ENCODE results near the gene SEZ6L.

The SEZ6L gene

DNA sequence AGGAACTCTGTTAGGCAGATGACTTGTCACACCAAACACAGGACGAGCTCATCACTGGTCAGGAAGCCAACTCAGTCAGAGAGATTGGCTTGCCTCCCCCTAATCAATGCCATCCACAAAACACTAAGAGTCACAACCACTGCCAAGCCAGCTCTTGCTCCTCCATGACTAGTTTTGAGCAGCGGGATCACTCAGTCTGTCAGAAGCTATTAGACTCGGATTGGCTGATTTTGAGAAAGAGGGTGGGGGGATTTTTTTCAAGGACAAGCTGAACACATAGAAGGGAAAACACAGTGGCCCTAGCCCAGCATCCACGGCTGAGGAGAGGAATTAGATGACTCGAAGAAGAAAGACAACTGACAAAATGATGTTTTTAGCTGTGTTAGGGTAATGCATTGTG is 55.9 kb downstream of the SEZ6L start:
- no peak for DNase-seq
- H3K4me1 ChIP-seq, result no peaks in the 10 kb centered on the region
- no peak overlapping the region for H3K4me3 ChIP-seq (ENCODE audit: low read depth, low read length)
- TF ChIP-seq, protein P1, sequence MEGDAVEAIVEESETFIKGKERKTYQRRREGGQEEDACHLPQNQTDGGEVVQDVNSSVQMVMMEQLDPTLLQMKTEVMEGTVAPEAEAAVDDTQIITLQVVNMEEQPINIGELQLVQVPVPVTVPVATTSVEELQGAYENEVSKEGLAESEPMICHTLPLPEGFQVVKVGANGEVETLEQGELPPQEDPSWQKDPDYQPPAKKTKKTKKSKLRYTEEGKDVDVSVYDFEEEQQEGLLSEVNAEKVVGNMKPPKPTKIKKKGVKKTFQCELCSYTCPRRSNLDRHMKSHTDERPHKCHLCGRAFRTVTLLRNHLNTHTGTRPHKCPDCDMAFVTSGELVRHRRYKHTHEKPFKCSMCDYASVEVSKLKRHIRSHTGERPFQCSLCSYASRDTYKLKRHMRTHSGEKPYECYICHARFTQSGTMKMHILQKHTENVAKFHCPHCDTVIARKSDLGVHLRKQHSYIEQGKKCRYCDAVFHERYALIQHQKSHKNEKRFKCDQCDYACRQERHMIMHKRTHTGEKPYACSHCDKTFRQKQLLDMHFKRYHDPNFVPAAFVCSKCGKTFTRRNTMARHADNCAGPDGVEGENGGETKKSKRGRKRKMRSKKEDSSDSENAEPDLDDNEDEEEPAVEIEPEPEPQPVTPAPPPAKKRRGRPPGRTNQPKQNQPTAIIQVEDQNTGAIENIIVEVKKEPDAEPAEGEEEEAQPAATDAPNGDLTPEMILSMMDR (IDR thresholded peaks at IDR 0.05; ENCODE audit: low read depth, low read length), result no peak
- H3K27me3 ChIP-seq, result no peaks in the 10 kb centered on the region
- H3K9me3 ChIP-seq, result no peaks in the 10 kb centered on the region
- no peaks in the 10 kb centered on the region for H3K36me3 ChIP-seq

DNA sequence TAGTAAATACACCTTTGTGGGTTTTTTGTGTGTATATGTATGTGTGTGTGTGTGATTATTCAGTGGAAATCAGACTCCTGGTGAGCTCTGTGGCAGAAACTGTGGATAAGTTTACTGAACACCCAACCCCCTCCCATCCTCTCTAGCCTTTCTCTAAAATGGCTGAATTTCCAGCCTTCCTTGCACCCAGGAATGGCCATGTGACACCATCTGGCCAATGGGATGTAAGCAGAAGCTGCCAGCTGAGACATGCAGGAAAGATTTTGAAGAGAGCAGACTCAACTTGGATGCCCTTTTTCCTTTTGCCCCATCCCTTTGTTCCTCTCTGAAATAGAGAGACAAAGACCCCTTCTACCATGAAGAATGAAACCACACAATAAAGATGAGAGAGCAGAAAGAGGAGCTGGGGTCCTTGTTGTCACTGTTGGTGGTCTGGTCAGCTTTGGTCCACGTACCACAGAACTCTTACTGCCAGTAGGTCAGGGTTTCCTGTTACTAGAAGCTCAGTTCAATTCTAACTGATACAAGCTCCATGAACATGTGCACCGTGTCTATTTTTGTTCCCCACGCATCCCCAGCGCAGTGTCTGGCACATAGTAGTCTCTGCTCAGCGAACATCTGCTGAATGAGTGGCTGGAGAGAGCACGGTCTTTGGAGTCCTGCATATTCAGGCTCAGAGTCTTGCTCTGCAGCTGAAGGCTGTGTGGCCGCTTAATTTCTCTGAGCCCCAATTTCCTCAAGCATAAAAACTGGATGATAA is 57.5 kb downstream of the SEZ6L start:
- no peak overlapping the region for H3K4me3 ChIP-seq (ENCODE audit: low read depth, low read length)
- no peaks in the 10 kb centered on the region for H3K4me1 ChIP-seq
- H3K9me3 ChIP-seq, result no peaks in the 10 kb centered on the region
- TF ChIP-seq, protein P1 (IDR thresholded peaks at IDR 0.05; ENCODE audit: low read depth, low read length), result no peak
- H3K27me3 ChIP-seq, result no peaks in the 10 kb centered on the region
- no peak for DNase-seq
- H3K36me3 ChIP-seq, result no peaks in the 10 kb centered on the region

DNA sequence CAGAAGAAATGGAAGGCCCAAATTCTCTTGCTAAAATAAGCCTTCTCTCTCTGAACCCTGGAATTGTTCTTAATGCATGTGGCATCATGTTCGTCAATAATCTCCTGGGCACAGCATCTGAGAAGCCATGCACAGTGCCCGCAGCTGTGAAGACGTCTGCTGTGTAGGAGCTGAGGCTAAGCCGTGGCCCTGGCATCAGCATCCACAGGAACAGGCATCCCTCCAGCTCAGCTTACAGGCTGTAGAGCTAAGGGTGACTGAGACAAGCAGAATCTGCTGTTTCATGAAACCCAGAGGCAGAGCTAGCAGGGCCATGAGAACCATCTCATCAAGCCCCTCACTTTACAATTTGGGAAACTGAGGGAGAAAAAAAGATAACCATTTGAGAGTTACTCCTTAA is 60.6 kb downstream of the SEZ6L start:
- no peaks in the 10 kb centered on the region for H3K36me3 ChIP-seq
- no peaks in the 10 kb centered on the region for H3K4me1 ChIP-seq
- no peak overlapping the region for H3K4me3 ChIP-seq (ENCODE audit: low read depth, low read length)
- no peaks in the 10 kb centered on the region for H3K9me3 ChIP-seq
- no peak for DNase-seq
- no peaks in the 10 kb centered on the region for H3K27me3 ChIP-seq
- TF ChIP-seq, protein P1 (IDR thresholded peaks at IDR 0.05; ENCODE audit: low read depth, low read length), result no peak

DNA sequence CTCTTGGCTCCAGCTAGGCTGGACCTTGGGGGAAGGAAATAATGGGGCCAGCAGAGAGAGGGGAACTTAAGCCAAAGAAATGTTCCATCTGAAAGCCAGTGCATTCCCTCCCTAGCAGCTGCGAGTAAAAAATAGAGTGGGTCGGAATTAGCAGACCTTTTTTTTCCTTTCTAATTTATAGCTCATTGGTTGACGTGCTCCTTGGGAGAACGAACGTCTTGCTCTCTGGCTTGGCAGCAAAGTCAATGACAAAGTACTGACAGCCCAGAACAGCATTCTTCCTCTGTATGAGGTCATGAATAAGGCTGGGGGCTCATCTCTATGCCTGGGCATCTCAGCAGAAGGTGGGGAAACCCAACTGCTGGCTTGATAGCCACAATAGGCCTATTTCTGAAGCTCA is 65.0 kb downstream of the SEZ6L start:
- no peak for DNase-seq
- Histone ChIP-seq H3K9me3 (no peaks in the 10 kb centered on the region), H3K27me3 (no peaks in the 10 kb centered on the region), H3K4me1 (no peaks in the 10 kb centered on the region), H3K4me3 (ENCODE audit: low read depth, low read length) (no peak overlapping the region), H3K36me3 (no peaks in the 10 kb centered on the region)
- TF ChIP-seq, protein P1 (IDR thresholded peaks at IDR 0.05; ENCODE audit: low read depth, low read length), result no peak

DNA sequence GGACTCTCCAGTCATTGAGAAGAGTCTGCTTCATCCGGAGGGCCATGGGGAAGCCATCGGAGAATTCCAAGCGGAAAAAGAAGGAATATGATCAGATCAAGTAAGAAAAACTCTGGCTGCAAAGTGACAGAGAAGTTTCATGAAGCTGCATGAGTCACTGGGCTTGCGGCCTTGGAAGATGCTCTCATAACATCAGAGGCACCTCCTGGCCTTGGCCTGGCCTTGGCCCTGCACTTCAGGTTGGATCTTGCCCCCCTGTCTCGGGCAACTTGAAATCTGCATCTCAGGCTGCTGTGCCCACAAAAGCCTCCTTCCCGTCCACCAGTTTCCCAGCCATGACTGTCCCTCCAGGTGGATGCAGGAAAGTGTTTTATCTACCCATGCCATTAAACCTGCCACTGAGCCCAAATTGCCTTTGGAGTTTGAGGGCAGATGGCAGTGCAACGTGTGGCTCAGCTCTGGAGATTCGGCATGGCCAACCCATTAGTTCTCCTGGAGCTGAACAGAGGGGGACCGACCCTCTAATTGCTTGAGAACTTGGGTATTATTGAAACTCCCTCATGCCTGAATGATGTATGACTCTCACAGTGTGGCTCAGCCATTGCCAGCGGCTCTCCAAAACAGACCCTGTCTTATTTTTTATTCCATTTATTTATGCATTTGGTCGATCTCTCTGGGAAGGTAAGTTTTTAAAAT is 66.7 kb downstream of the SEZ6L start:
- H3K27me3 ChIP-seq, result no peaks in the 10 kb centered on the region
- H3K36me3 ChIP-seq, result no peaks in the 10 kb centered on the region
- no peaks in the 10 kb centered on the region for H3K9me3 ChIP-seq
- H3K4me1 ChIP-seq, result no peaks in the 10 kb centered on the region
- H3K4me3 ChIP-seq (ENCODE audit: low read depth, low read length), result no peak overlapping the region
- TF ChIP-seq, protein P1 (IDR thresholded peaks at IDR 0.05; ENCODE audit: low read depth, low read length), result no peak
- DNase-seq, result no peak

DNA sequence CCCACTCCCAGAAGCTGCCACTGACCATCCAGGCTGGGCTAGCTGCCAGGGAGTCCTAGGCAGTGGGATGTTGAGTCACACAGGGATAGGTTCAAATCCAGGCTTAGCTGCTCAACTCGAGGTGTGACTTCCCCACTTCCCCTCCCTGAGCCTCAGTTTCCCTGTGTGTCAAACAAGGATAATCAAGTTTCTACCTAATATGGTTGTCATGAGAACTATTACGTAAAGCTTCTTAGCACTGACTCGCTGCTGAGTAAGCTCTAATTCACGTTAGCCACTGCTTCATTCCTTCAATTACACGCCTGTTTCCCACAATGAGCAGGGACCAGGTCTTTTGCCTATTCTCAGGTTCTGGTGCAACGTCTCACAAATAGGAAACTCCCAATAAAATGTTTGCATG is 67.7 kb downstream of the SEZ6L start:
- Histone ChIP-seq H3K4me3 (ENCODE audit: low read depth, low read length) (no peak overlapping the region), H3K36me3 (no peaks in the 10 kb centered on the region), H3K9me3 (no peaks in the 10 kb centered on the region), H3K27me3 (no peaks in the 10 kb centered on the region), H3K4me1 (no peaks in the 10 kb centered on the region)
- TF ChIP-seq, protein P1 (IDR thresholded peaks at IDR 0.05; ENCODE audit: low read depth, low read length), result no peak
- DNase-seq, result no peak

Data from BE2C (cell line).